Calu3 (cell line): Measurements from ENCODE around the gene MPDZ. TPM values are rescaled to one million over a fixed set of nuclear protein-coding genes. Genes with fewer than 3 reads are reported as not detected.

Source experiments
- BruUV-seq: library from RNA; stranded (reverse); fragments of 400-500 nt; replicated peaks from 2 replicates; lab custom pipeline; 2021; lab: Mats Ljungman, UMichigan
- CTCF ChIA-PET: fragments of 300-600 bp; sonication (Branson Sonifier 250); formaldehyde crosslinking; loops from one replicate; lab custom pipeline; 2022; ENCODE audit warnings: antibody characterized with exemption; lab: Charles Lee
- DNase-seq: peaks from one replicate; pipeline ENCODE4 v3.0.0; 2022
- H3K27ac Mint-ChIP-seq: one replicate; pipeline ENCODE4 v1.8.0; 2022; ENCODE audit warnings: mixed read lengths; ENCODE audit not compliant: unreplicated experiment
- H3K27me3 Mint-ChIP-seq: one replicate; pipeline ENCODE4 v1.8.0; 2022; ENCODE audit warnings: mixed read lengths; ENCODE audit not compliant: unreplicated experiment
- H3K36me3 Mint-ChIP-seq: one replicate; pipeline ENCODE4 v1.8.0; 2022; ENCODE audit warnings: mild to moderate bottlenecking, moderate library complexity, mixed read lengths; ENCODE audit not compliant: insufficient read depth, unreplicated experiment
- H3K4me1 Mint-ChIP-seq: one replicate; pipeline ENCODE4 v1.8.0; 2022; ENCODE audit warnings: mild to moderate bottlenecking, low read depth, mixed read lengths; ENCODE audit not compliant: unreplicated experiment
- H3K4me3 Mint-ChIP-seq: one replicate; pipeline ENCODE4 v1.8.0; 2022; ENCODE audit warnings: mild to moderate bottlenecking, low read depth, moderate library complexity, mixed read lengths; ENCODE audit not compliant: unreplicated experiment
- H3K9me3 Mint-ChIP-seq: one replicate; pipeline ENCODE4 v1.8.0; 2022; ENCODE audit warnings: low read depth, mixed read lengths; ENCODE audit not compliant: unreplicated experiment
- intact Hi-C: fragments of 100-400 bp; cut with micrococcal nuclease; formaldehyde crosslinking; loops from one replicate; pipeline ENCODE4 v1.10.0; 2022; ENCODE audit not compliant: unreplicated experiment
- total RNA-seq: library from RNA; stranded (reverse); gene quantifications from 2 replicates; pipeline ENCODE4 v1.2.3, GENCODE V29; 2022
- TF ChIP-seq, protein P1 (sequence below): fragments of 200-600 bp; IDR thresholded peaks from one replicate; pipeline ENCODE4 v1.8.0; 2022; ENCODE audit warnings: antibody characterized with exemption; ENCODE audit not compliant: unreplicated experiment

MPDZ gene
- total RNA-seq, 1 experiment from 2014 or later, result not detected

DNA sequence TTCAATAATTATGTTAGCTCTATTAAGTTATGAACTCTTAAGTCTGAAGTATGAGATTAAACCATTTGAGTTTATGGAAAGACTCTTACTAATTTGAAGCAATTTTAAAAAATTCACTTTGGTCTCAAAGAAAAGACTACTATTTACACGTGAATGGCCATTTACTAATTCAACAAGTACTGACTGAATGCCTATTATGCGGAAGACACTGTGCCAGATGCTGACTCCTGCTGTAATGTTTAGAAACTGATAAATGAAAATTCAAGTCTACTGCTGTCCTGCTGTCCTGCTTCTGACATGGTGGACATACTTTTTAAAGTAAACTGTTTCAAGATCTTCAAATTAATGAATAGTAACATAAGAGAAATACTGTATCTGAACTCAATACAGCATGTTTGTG is 116.2 kb downstream of the MPDZ start:
- Mint-ChIP-seq H3K9me3 (no peaks in the 10 kb centered on the region), H3K4me3 (no peak overlapping the region), H3K36me3 (no peaks in the 10 kb centered on the region), H3K27me3 (no peaks in the 10 kb centered on the region), H3K4me1 (no peaks in the 10 kb centered on the region), H3K27ac (no peak overlapping the region)
- intact Hi-C loops, result no loop called here
- no peak for DNase-seq
- TF ChIP-seq, protein P1, sequence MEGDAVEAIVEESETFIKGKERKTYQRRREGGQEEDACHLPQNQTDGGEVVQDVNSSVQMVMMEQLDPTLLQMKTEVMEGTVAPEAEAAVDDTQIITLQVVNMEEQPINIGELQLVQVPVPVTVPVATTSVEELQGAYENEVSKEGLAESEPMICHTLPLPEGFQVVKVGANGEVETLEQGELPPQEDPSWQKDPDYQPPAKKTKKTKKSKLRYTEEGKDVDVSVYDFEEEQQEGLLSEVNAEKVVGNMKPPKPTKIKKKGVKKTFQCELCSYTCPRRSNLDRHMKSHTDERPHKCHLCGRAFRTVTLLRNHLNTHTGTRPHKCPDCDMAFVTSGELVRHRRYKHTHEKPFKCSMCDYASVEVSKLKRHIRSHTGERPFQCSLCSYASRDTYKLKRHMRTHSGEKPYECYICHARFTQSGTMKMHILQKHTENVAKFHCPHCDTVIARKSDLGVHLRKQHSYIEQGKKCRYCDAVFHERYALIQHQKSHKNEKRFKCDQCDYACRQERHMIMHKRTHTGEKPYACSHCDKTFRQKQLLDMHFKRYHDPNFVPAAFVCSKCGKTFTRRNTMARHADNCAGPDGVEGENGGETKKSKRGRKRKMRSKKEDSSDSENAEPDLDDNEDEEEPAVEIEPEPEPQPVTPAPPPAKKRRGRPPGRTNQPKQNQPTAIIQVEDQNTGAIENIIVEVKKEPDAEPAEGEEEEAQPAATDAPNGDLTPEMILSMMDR, result no peak
- BruUV-seq, result no TSS peak
- CTCF ChIA-PET, result interaction anchor here (0.6 kb wide), 1 partner anchor 99 kb away, joined by 4 read pairs; no protein-coding TSS in a partner anchor

GRCh38 chr9:13160051-13160450 is 119.4 kb downstream of the MPDZ start:
- Mint-ChIP-seq H3K9me3 (no peaks in the 10 kb centered on the region), H3K4me3 (no peak overlapping the region), H3K4me1 (no peaks in the 10 kb centered on the region), H3K27ac (no peak overlapping the region), H3K36me3 (no peaks in the 10 kb centered on the region), H3K27me3 (no peaks in the 10 kb centered on the region)
- BruUV-seq, result no TSS peak
- intact Hi-C loops, result no loop called here
- TF ChIP-seq, protein P1, result no peak
- CTCF ChIA-PET, result no interaction called here
- DNase-seq, result no peak

DNA sequence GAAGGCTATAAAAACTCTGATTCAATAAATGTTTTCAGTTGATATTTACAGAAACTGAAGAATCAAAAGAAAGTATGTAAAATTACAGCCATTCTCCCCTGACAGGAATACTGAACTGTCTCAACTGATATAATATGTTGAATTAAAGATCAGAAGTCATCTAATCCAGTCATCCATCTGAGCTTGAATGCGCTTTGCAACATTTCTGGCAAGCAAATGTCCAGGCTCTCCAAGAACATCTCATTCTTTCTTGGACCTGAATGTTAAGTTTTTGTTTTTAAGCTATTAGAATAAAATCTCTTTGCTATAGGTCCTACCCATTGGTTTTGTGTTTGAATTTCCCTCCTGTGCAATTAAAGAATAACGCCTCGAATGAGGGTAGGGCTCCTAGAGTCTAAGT is 120.5 kb downstream of the MPDZ start:
- H3K36me3 Mint-ChIP-seq, result no peaks in the 10 kb centered on the region
- H3K4me3 Mint-ChIP-seq, result no peak overlapping the region
- BruUV-seq, result no TSS peak
- H3K27ac Mint-ChIP-seq, result no peak overlapping the region
- intact Hi-C loops, result no loop called here
- CTCF ChIA-PET, result no interaction called here
- no peak for DNase-seq
- H3K4me1 Mint-ChIP-seq, result no peaks in the 10 kb centered on the region
- no peaks in the 10 kb centered on the region for H3K9me3 Mint-ChIP-seq
- TF ChIP-seq, protein P1, result no peak
- no peaks in the 10 kb centered on the region for H3K27me3 Mint-ChIP-seq

DNA sequence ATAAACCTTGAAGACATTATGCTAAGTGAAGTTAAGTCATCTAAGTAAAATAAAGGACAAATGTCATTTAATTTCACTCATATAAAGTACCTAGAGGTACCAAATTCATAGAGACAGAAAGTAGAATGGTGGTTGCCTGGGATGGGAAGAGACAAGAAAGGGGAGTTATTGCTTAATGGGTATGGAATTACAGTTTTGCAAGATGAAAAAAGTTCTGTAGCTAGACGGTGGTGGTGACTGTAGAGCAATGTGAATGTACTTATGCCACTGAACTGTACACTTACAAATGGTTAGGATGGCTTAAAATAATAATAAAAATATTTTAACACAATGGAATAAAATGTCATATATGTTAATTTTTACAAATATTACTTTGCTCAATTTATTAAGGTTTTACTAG is 128.0 kb downstream of the MPDZ start:
- Mint-ChIP-seq H3K4me3 (no peak overlapping the region), H3K9me3 (no peaks in the 10 kb centered on the region)
- BruUV-seq, result no TSS peak

More for the DNA sequence above, 128.0 kb downstream of the MPDZ start:
- Mint-ChIP-seq H3K4me1 (no peaks in the 10 kb centered on the region), H3K36me3 (no peaks in the 10 kb centered on the region), H3K27me3 (no peaks in the 10 kb centered on the region), H3K27ac (no peak overlapping the region)
- intact Hi-C loops, result no loop called here
- TF ChIP-seq, protein P1, result no peak
- no peak for DNase-seq
- CTCF ChIA-PET, result no interaction called here
